GM19463 (cell line): ENCODE data around the gene MTHFD2.
"Not testable (repeated sequence)": the region's sequence is repeated elsewhere in the genome, so short reads cannot be mapped to it uniquely, and the experiment has no call there.

Experiments
- ATAC-seq: cut with Tn5 transposase; IDR thresholded peaks from one replicate; pipeline ENCODE4 v1.9.1; 2021; ENCODE audit warnings: mild to moderate bottlenecking, moderate library complexity; ENCODE audit not compliant: unreplicated experiment

Gene MTHFD2

DNA sequence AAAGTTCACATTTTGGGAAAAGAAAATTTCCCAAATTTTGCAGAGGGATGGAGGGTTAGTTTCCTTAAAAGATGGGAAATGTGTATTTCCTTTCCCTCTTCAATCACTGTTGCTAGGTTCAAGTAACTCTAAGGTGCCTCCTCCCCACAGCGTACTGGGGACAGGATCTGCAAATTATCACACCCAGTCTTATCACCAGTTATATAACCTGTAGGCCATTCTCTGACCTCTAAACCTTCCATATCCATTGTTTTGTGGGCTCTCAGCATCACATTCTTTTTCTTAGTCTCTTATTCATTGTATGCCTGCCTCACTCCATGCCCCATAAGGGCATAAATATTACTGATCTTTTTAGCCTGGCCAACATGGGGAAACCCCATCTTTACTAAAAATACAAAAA lies 3.6 kb upstream of the MTHFD2 start:
- ATAC-seq = no peak

DNA sequence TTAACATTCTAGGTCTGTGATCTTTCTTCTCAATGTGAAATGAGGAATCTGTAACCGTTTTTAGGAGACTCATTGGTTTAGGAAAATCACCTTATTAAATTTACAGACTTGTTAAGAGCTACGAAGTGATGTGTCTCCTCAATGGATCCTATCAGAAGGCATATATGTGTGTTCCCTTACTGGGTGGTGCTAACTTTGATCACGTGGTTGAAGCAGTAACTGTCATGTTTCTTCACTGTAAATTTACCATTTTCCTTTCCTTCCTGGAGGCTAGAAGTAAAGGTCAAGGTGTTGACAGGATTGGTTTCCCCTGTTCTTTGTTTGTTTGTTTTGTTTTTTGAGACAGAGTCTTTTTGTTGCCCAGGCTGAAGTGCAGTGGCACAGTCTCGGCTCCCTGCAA lies 1.4 kb upstream of the MTHFD2 start:
- ATAC-seq = no peak

- no peak for ATAC-seq
These were observed 373 bp upstream of the MTHFD2 start for GRCh38 chr2:74198023-74198460.

DNA sequence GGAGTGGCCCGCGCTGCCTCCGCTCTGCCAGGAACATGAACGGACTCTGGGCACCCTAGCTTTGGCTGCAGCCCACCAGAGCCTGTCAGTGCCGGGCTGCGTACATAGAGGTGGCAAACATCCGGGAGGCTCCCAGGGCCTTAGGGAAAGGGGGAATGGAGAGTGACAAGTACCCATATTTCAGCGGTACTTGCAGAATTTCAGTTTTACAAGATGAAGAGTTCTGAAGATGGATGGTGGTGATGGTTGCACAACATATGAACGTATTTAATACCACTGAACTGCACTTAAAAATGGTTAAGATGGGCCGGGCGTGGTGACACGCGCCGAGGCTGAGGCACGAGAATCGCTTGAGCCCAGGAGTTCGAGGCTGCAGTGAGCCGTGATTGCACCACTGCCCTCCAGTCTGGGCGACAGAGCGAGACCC lies 873 bp downstream of the MTHFD2 start:
- ATAC-seq = no peak

DNA sequence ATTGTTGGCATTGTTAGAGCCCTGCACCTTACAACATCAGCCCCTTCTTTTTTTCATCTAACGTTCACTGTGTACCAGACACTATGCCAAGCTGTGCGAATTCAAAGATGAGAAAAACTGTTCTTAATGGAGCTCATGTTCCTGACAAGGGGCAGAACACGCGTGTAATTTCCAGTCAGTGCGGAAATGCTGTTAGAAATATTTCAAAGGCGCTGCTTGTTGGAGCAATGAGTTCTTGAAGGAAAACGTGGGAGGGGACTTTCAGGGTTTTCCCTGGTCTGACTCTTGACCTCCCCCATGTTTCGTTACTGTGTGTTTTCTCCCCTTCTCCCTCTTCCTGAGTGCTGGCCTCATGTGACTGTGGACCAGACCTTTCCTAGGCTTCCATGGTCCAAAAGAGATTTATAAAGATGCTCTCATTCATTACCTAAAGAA lies 1.5 kb downstream of the MTHFD2 start:
- ATAC-seq = no peak

DNA sequence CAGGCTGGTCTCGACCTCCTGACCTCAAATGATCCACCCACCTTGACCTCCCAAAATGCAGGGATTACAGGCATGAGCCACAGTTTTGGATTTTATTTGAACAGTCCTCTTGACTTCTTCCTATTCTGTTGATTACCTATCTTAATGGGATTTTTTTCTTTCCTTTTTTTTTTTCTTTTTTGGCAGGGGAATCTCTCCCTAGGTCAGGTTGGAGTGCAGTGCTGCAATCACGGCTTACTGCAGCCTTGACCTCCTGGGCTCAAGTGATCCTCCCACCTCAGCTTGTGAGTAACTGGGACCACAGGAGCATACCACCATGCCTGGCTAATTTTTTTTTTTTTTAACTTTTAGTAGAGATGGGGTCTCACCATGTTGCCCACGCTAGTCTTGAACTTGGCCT lies 2.8 kb downstream of the MTHFD2 start:
- ATAC-seq = no peak

DNA sequence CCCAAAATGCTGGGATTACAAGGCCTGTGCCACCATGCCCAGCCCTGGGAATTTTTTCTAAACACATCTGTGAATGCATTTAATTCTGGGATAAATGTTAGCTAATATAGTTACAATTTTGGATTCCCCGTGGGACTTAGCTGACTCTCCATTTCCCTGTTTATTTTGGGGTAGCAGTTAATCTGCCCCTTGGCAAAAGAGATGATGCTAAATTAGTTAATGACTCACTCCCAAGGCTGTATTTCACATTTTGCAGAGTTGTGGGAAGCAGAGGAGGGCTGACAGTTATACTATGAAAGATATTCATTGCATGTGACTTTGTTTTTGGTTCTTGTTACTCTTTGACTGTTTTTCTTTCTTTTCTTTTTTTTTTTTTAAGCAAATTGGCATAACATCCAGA lies 3.2 kb downstream of the MTHFD2 start:
- ATAC-seq = no peak

DNA sequence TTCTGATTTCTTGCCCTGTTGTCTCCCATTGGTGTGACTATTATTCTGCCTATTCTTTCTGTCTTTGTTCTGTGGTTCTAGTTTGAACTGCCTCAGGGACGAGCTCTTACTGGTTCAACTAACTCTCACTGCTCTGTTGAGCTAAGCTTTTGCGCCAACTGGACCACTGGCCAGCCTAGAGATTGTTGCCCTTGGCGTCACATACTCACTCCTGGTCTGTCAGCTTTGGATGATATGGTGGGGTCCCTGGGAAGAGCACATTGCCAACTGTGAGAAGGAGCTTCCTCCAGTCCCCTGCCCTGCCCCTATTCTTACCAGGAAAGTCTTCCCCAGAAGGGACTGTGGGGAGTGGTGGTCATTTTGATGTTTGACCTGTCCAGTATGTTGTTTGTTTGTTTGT lies 6.0 kb downstream of the MTHFD2 start:
- ATAC-seq = no peak

DNA sequence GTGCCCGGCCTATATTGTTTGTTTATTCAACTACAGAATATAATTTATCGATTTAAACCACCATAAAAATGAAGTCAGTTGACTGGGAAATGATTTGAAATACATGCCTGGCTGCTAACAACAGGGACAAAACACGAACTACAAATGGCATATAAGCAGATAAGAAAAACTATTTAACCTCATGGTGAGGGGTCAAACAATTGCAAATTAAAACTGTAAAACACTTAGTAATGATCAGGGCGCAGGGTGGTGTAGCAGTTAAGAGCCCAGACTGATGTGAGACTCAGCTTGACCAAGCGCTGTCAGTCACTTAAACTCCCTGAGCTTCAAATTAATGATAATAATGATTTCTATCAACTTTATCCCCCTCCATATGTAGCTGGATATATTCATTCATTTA lies 6.7 kb downstream of the MTHFD2 start:
- no peak for ATAC-seq

DNA sequence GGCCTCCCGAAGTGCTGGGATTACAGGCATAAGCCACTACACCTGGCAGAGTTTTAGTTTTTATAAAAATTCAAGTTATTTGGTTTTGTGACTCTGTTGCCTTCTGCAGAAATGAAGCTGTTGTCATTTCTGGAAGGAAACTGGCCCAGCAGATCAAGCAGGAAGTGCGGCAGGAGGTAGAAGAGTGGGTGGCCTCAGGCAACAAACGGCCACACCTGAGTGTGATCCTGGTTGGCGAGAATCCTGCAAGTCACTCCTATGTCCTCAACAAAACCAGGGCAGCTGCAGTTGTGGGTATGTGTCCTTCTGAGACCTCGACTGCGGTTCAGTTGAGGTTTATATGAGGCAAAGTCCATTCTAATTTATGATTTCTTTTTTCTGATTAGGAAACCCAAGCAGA lies 7.2 kb downstream of the MTHFD2 start:
- peak; percentile 43 for ATAC-seq

GRCh38 chr2:74206180-74206688 lies 7.8 kb downstream of the MTHFD2 start:
- ATAC-seq = peak; percentile 87

- ATAC-seq = no peak
These were observed 14.4 kb downstream of the MTHFD2 start for GRCh38 chr2:74212702-74213410.

DNA sequence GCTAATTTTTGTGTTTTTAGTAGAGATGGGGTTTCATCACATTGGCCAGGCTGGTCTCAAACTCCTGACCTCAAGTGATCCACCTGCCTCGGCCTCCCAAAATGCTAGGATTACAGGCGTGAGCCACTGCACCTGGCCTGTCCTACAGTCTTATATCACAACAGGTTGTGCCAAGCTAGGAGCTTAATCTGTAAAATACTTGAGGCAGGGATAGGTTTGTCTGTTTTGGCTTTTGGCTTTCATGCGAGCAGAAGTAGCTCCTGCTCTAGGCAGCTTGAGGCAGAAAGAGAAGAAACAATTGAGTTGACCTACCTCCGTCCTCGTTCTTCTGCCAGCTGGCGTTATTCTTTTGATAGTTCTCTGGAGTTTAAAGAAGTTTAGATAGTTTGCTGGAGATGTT lies 17.4 kb downstream of the MTHFD2 start:
- not testable (repeated sequence) for ATAC-seq

GRCh38 chr2:74216642-74217041 lies 18.2 kb downstream of the MTHFD2 start:
- ATAC-seq = no peak

GRCh38 chr2:74219846-74220486 lies 21.6 kb downstream of the MTHFD2 start:
- no peak for ATAC-seq

- ATAC-seq = no peak
These were observed 22.7 kb downstream of the MTHFD2 start for GRCh38 chr2:74221091-74221490.

- ATAC-seq = no peak
These were observed 23.3 kb downstream of the MTHFD2 start for GRCh38 chr2:74221604-74222299.

DNA sequence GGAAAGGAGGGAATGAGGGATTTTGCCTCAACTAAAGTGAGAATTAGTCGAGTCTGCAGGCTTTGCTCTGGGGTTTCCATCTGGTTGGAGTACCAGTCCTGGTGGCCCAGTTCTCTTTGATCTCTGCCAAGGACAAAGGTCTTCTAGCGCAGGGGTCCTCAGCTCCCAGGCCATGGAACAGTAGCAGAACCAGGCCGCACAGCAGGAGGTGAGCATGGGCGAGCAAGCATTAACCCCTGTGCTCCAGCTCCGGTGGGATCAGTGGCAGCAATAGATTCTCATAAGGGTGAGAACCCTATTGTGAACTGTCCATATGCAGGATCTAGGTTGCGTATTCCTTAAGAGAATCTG lies 23.9 kb downstream of the MTHFD2 start:
- no peak for ATAC-seq

- no peak for ATAC-seq
These were observed 25.7 kb downstream of the MTHFD2 start for GRCh38 chr2:74223941-74224770.

DNA sequence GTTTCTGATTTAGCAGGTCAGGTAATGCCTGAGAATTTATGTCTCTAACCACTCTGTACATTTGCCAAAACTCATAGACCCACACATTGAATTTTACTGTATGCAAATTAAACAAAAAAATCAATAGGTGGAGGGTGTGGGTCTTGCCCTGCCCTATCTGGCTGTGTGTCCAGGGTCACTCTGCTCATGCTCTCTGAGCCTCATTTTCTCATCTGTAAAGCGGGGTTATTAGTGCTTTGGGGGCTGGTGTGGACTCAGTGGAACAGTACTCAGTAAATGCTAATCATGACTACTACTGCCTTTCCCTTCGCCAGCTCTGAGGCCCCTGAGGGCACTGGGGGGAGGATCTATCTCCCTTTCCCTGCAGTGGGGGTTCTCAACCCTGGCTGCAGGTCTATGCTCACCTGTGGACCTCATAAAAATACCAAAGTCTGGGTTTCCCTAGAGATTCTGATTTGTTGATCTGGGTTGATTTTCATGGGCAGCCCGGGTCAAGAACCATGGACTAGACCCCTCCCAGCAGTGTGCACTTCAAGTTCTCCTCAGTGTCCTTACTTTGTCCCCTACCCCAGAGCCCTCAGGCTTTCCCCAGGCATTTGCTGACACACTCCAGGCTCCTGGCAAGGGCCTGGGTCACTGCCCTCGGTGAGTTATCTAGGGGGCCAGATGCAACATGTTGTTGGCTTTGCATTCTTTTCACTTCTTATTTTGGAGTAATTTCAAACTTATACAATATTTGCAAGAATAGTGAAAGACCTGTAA lies 27.5 kb downstream of the MTHFD2 start:
- no peak for ATAC-seq
